ENCODE data around the gene MGAT4B.

DNA sequence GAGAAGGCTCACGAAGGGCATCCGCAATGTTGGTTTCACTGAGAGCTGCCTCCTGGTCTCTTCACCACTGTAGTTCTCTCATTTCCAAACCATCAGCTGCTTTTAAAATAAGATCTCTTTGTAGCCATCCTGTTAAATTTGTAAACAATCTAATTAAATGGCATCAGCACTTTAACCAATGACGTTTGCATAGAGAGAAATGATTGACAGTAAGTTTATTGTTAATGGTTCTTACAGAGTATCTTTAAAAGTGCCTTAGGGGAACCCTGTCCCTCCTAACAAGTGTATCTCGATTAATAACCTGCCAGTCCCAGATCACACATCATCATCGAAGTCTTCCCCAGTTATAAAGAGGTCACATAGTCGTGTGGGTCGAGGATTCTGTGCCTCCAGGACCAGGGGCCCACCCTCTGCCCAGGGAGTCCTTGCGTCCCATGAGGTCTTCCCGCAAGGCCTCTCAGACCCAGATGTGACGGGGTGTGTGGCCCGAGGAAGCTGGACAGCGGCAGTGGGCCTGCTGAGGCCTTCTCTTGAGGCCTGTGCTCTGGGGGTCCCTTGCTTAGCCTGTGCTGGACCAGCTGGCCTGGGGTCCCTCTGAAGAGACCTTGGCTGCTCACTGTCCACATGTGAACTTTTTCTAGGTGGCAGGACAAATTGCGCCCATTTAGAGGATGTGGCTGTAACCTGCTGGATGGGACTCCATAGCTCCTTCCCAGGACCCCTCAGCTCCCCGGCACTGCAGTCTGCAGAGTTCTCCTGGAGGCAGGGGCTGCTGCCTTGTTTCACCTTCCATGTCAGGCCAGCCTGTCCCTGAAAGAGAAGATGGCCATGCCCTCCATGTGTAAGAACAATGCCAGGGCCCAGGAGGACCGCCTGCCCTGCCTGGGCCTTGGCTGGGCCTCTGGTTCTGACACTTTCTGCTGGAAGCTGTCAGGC lies 30.7 kb upstream of the MGAT4B start:
- TF ChIP-seq RAD21 (IDR thresholded peaks at IDR 0.05; ENCODE audit: low read depth): no peak
- TF ChIP-seq EP300 (IDR thresholded peaks at IDR 0.05; ENCODE audit: borderline replicate concordance): no peak
